Rectal smooth muscle tissue (tissue), 1 donor: ENCODE results near the gene IFI16.

Source experiments
- H3K27ac ChIP-seq: one replicate; pipeline ENCODE4 v1.7.0; 2013; ENCODE audit warnings: low read depth, low read length, inconsistent platforms
- H3K27me3 ChIP-seq: one replicate; pipeline ENCODE4 v1.7.0; 2013; ENCODE audit warnings: low read length; ENCODE audit not compliant: control insufficient read depth, insufficient read depth
- H3K36me3 ChIP-seq: one replicate; pipeline ENCODE4 v1.7.0; 2013; ENCODE audit warnings: low read length; ENCODE audit not compliant: control insufficient read depth, insufficient read depth
- H3K4me1 ChIP-seq: one replicate; pipeline ENCODE4 v1.7.0; 2013; ENCODE audit warnings: low read length; ENCODE audit not compliant: control insufficient read depth, insufficient read depth
- H3K4me3 ChIP-seq: one replicate; pipeline ENCODE4 v1.7.0; 2013; ENCODE audit warnings: low read length
- H3K9ac ChIP-seq: one replicate; pipeline ENCODE4 v1.7.0; 2013; ENCODE audit warnings: low read length

IFI16 gene

DNA sequence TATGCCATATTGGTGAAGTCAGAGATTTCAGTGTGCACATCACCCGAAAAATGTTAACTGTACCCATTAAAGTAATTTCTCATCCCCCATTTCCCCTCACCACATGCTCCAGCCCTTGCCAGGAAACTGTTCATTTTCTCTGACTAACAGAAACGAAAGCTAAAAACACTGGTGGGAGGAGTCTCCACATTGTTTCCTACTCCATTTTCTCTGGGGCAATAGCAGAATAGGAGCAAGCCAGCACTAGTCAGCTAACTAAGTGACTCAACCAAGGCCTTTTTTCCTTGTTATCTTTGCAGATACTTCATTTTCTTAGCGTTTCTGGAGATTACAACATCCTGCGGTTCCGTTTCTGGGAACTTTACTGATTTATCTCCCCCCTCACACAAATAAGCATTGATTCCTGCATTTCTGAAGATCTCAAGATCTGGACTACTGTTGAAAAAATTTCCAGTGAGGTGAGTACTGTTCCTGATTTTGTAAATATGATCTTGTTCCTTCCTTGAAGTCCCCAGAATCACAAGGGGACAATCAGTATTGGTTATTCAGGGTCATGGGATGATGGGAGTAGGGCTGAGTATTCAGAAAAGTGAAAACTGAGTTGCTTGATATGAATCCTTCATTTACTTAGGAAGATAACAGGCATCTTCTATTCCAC, at the start of gene IFI16:
Gene IFI16, plus strand, starts transcription at position 204 of the 658 bp plus-strand sequence. CDS start 4,774 bp downstream, outside the sequence.
- Histone ChIP-seq H3K9ac (peak within 1 kb of the TSS; percentile 49), H3K4me3 (peak within 1 kb of the TSS; percentile 78), H3K27ac (peak within 1 kb of the TSS; percentile 83), H3K36me3 (no peaks in the 10 kb centered on the region), H3K4me1 (peaks cover 4% of the 10 kb centered on the region), H3K27me3 (no peaks in the 10 kb centered on the region)

- Histone ChIP-seq H3K4me1 (no peaks in the 10 kb centered on the region), H3K27ac (no peak overlapping the region), H3K4me3 (no peak overlapping the region), H3K36me3 (no peaks in the 10 kb centered on the region), H3K27me3 (no peaks in the 10 kb centered on the region), H3K9ac (no peak overlapping the region)
Measured at GRCh38 chr1:158961178-158961577, 48.5 kb upstream of the IFI16 start.

GRCh38 chr1:158962983-158963382, 46.7 kb upstream of the IFI16 start:
- Histone ChIP-seq H3K27ac (no peak overlapping the region), H3K4me3 (no peak overlapping the region), H3K9ac (no peak overlapping the region), H3K36me3 (no peaks in the 10 kb centered on the region), H3K27me3 (no peaks in the 10 kb centered on the region), H3K4me1 (no peaks in the 10 kb centered on the region)

GRCh38 chr1:158969166-158969565, 40.5 kb upstream of the IFI16 start:
- Histone ChIP-seq H3K9ac (no peak overlapping the region), H3K4me3 (no peak overlapping the region), H3K4me1 (no peaks in the 10 kb centered on the region), H3K27ac (no peak overlapping the region), H3K36me3 (no peaks in the 10 kb centered on the region), H3K27me3 (no peaks in the 10 kb centered on the region)

DNA sequence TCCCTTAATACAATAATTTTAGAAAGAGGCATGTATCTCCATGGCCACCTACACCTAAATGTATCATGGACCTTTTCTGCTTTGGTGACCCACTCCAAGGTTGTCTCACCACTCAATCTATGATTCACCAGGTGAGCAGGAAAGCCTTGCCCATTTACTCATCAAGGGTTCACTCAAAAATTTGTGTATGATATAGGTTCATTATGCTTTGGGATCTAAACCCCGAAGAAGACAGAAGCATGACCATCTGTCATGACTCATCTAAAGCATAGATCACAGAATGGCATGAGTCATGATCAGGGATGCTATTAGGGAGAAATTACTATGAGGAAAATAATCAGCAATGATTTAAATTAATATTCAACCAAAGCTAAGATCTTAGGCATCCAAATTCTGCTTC, 39.9 kb upstream of the IFI16 start:
- Histone ChIP-seq H3K27ac (no peak overlapping the region), H3K4me3 (no peak overlapping the region), H3K36me3 (no peaks in the 10 kb centered on the region), H3K9ac (no peak overlapping the region), H3K27me3 (no peaks in the 10 kb centered on the region), H3K4me1 (no peaks in the 10 kb centered on the region)

DNA sequence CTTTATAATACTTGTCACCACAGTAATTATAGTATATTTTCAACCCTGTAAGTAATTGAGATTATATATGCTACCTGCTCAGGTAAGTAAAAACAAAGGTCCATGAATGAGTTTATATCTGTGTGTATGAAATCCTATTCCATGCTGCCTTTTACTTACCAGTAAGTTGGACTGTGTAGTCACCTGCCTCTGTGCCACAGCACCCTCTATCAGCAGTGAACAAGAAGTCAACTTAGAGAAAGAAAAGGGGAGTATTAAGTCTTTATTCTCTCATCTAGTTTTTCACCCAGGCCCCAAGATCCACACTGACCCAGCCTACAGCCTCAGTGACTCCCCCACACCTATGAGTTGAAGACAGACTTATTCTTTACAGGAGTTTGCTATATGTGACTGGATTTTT, 36.9 kb upstream of the IFI16 start:
- Histone ChIP-seq H3K4me3 (no peak overlapping the region), H3K27ac (no peak overlapping the region), H3K9ac (no peak overlapping the region), H3K27me3 (no peaks in the 10 kb centered on the region), H3K36me3 (no peaks in the 10 kb centered on the region), H3K4me1 (no peaks in the 10 kb centered on the region)

DNA sequence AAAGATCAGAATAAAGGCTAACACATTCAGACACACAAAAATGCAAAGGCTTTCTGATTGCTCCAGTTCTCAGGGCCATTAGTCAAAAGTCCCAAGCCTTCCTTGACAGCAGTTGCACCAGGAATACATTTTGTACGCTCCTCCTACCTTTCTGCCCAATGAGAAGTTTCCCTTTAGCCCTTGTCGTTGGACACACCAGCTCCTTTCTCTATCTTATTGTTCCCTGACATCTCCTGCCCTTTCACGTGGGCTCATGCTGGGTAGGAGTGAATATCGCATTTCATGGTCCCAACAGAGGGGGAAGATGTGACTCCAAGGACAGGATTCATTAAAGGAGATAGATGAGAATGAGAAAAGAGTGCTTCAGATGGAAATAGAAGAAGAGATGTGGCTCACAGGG, 33.5 kb upstream of the IFI16 start:
- H3K4me1 ChIP-seq = no peaks in the 10 kb centered on the region
- no peak overlapping the region for H3K9ac ChIP-seq
- H3K4me3 ChIP-seq = no peak overlapping the region
- H3K36me3 ChIP-seq = no peaks in the 10 kb centered on the region
- H3K27me3 ChIP-seq = no peaks in the 10 kb centered on the region
- no peak overlapping the region for H3K27ac ChIP-seq

DNA sequence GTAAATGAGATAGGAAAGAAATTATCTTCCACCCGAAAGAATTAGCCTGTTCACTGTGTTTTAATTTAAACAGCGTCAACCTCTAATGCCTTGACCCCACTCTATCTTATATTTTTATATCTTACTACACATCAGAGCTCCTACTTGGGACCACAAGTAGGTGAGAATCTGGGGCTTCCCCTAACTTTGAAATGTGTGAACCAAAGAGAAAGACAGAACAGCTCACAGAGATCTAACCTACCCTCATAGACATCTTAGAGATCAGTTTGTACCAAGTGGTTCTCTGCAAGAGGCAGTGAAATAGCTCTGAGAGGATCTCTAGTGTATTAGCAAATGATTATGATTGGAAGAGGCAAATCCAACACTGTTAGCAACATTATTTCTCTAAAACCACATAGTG, 31.0 kb upstream of the IFI16 start:
- Histone ChIP-seq H3K9ac (no peak overlapping the region), H3K4me3 (no peak overlapping the region), H3K27ac (no peak overlapping the region), H3K27me3 (no peaks in the 10 kb centered on the region), H3K36me3 (no peaks in the 10 kb centered on the region), H3K4me1 (no peaks in the 10 kb centered on the region)

GRCh38 chr1:158979229-158979628, 30.5 kb upstream of the IFI16 start:
- no peak overlapping the region for H3K4me3 ChIP-seq
- no peaks in the 10 kb centered on the region for H3K36me3 ChIP-seq
- H3K4me1 ChIP-seq = no peaks in the 10 kb centered on the region
- no peak overlapping the region for H3K27ac ChIP-seq
- H3K9ac ChIP-seq = no peak overlapping the region
- no peaks in the 10 kb centered on the region for H3K27me3 ChIP-seq

- Histone ChIP-seq H3K4me3 (no peak overlapping the region), H3K27ac (no peak overlapping the region), H3K9ac (no peak overlapping the region), H3K27me3 (no peaks in the 10 kb centered on the region), H3K4me1 (no peaks in the 10 kb centered on the region), H3K36me3 (no peaks in the 10 kb centered on the region)
Measured at GRCh38 chr1:158983235-158983634, 26.5 kb upstream of the IFI16 start.

- H3K27me3 ChIP-seq = no peaks in the 10 kb centered on the region
- H3K36me3 ChIP-seq = no peaks in the 10 kb centered on the region
- no peaks in the 10 kb centered on the region for H3K4me1 ChIP-seq
- H3K4me3 ChIP-seq = no peak overlapping the region
- no peak overlapping the region for H3K9ac ChIP-seq
- H3K27ac ChIP-seq = no peak overlapping the region
Measured at GRCh38 chr1:158984386-158984785, 25.3 kb upstream of the IFI16 start.

DNA sequence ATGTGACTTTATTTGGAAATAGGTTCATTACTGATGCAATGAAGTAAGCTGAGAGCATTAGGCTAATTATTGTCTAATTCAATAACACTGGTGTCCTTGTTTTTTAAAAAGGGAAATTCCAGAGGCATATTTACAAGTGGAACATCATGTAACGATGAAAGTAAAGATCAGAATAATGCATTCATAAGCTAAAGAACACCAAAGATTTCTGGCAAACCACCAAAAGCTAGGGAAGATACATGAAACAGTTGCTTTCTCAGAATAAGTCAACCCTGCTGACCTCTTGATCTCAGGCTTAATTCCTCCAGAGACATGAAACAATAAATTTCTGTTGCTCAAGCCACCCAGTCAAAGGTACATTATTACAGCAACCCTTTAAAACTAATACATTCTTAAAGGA, 20.3 kb upstream of the IFI16 start:
- Histone ChIP-seq H3K27me3 (no peaks in the 10 kb centered on the region), H3K36me3 (no peaks in the 10 kb centered on the region), H3K4me1 (no peaks in the 10 kb centered on the region), H3K4me3 (no peak overlapping the region), H3K9ac (no peak overlapping the region), H3K27ac (no peak overlapping the region)

DNA sequence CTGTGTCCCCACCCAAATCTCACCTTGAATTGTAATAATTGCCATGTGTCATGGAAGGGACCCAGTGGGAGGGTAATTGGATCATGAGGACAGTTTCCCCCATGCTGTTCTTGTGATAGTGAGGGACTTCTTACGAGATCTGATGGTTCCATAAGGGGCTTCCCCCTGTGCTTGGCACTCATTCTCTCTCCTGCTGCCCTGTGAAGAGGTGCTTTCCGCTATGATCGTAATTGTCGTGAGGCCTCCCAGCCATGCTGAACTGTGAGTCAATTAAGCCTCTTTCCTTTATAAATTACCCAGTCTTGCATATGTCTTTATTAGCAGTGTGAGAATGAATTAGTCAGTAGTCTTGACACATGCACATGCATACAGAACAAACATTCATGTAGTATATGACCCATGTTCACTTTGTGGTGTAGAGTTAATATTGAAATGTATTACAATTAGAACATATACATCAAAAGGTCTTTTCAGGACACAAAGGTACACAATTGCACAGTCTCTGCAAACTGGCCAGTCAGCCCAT, 16.9 kb upstream of the IFI16 start:
- H3K4me3 ChIP-seq = no peak overlapping the region
- H3K36me3 ChIP-seq = no peaks in the 10 kb centered on the region
- H3K9ac ChIP-seq = no peak overlapping the region
- H3K4me1 ChIP-seq = no peaks in the 10 kb centered on the region
- H3K27me3 ChIP-seq = no peaks in the 10 kb centered on the region
- no peak overlapping the region for H3K27ac ChIP-seq
